NCI-H128 (cell line): Measurements from ENCODE around the gene NCF1.
"Not testable (repeated sequence)": the region's sequence is repeated elsewhere in the genome, so short reads cannot be mapped to it uniquely, and the experiment has no call there.

Experiments used
- DNase-seq: peaks from one replicate; lab custom pipeline; 2025; ENCODE audit not compliant: unreplicated experiment; lab: John Stamatoyannopoulos, UW

NCF1 gene

DNA sequence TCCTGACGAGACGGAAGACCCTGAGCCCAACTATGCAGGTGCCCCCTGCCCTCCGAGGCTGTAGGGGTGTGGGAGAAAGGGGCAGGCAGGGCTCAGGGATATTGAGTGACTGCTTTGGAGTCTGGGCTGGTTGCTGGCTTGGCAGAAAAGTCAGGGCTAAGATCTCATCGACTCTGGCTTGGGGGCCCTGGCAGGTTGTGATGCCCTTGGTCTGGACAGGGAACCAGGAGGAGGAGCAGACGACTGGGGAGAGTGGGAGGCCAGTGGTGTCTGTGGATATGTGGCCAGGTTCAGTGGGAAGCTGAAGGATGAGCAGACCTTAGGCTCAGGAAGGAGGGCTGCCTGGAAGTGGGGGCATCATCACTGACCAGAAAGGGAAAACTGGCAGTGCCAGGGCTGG lies 9.8 kb downstream of the NCF1 start:
- DNase-seq: not testable (repeated sequence)

- DNase-seq: peak; percentile 53
These were observed 14.7 kb downstream of the NCF1 start for GRCh38 chr7:74788369-74789150.

DNA sequence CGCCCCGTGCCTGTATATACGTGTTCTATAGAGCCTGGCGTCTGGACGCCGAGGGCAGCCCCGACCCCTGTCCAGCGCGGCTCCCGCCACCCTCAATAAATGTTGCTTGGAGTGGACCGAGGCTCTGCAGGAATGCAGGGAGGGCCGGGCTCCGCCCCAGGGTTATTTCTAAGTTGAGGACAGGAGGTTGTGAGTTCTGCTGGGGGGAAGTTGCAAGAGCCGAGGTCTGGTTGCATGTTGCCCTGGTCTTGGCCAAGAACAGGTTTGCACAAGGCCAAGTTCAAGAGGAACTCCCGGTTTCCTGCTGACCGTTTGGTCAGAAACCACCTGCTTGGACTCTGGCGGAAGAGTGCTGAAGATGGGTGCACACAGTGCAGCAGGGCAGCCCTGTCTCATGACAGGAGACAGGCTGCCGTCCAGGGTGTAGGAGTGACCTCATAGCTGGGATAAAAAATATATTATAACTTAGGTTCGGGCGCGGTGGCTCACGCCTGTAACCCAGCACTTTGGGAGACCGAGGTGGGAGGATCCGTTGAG lies 15.5 kb downstream of the NCF1 start:
- DNase-seq: not testable (repeated sequence)

DNA sequence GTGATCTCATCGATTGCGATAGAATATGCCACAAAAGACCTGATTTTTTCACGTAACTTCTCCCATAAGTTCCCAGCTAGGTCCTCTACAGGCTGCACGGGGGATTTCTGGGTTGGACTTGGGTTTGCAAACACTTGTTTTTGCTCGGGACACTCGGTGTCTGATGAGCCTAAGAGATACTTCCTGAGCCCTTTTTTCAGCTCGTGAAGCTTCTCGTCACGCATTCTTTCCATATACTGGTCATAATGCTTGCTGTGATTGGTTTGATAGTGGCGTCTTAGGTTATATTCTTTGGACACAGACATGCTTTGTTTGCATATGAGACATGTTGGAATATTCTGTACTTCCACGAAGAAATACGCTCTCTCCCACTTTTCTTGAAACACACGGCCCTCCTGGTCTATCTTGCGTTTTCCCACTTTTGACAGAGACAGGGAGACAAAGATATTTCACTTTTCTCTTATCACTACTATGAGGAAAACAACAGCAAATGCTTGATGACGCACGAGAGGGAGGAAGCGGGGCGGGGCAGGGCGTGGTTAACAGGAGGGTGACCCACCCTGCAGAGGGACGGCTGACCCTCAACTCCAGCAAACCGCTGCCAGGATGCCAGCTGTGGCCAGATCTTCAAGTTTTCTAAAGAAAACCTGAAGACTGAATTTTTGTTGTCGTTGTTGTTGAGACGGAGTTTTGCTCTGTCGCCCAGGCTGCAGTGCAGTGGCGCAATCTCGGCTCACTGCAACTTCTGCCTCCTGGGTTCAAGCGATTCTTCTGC lies 24.2 kb downstream of the NCF1 start:
- DNase-seq: not testable (repeated sequence)

DNA sequence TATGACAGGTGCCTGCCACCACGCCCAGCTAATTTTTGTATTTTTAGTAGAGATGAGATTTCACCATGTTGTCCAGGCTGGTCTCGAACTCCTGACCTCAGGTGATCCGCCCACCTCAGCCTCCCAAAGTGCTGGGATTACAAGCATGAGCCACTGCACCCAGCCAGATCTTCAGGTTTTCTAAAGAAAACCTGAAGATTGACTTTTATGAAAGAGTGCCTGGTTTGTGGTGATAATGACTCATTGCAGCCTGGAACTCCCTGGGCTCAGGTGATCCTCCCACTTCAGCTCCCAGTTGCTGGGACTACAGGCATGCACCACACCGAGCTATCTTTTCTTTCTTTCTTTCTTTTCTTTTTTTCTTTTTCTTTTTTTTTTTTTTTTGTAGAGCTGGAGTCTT lies 24.8 kb downstream of the NCF1 start:
- DNase-seq: not testable (repeated sequence)

GRCh38 chr7:74815882-74816281 lies 42.1 kb downstream of the NCF1 start:
- not testable (repeated sequence) for DNase-seq

DNA sequence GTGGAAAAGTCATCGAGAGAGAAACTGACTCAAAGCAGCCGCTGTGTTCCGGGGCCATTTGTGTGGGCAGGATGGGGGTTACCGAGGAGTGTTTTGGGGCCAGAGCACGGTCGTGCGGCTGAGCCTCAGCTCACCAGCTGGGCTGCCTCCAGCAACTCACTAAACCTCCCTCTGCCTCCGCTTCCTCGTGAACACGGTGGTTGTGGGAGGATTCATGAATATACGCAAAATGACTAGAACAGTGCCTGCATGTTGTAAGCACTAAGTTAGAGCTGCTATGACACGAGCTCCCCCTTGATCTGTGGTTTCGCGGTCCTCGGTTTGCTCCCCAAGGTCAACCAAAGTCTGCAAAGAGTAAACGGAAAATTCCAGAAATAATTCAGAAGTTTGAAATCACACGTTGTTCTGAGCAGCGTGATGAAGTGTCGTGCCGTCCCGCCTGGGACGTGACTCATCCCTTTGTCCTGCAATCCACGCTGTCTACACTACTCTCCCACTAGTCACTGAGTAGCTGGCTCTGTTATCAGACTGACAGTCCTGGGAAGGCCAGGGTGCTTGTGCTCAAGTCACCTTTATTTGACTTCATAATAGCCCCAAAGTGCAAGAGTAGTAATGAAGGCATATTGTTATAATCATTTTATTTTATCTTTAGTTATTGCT lies 46.5 kb downstream of the NCF1 start:
- not testable (repeated sequence) for DNase-seq

- DNase-seq: not testable (repeated sequence)
These were observed 47.4 kb downstream of the NCF1 start for GRCh38 chr7:74821259-74821658.

GRCh38 chr7:74829959-74830358 lies 56.1 kb downstream of the NCF1 start:
- DNase-seq: not testable (repeated sequence)

DNA sequence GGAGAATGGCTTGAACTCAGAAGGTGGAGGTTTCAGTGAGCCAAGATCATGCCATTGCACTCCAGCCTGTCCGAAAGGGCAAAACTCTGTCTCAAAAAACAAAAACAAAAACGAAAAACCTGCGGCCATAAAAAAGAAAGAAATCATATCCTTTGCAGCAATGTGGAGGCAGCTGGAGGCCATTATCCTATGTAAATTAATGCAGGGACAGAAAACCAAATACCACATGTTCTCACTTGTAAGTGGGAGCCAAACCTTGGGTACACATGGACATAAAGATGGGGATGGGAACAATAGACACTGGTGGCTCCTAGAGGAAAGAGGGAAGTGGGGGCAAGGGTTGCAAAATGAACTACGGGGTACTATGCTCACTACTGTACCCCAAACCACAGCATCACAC lies 56.6 kb downstream of the NCF1 start:
- not testable (repeated sequence) for DNase-seq
